RWPE1 (cell line): Measurements from ENCODE around the gene PROK2.
A peak's percentile ranks its signal among the peaks of the same experiment; 100 is the strongest.

Source experiments
- CTCF ChIA-PET: fragments of 350-600 bp; sonication (Branson Sonifier 250); formaldehyde crosslinking; extraction: SDS; loops from one replicate; lab custom pipeline; 2021; lab: Yijun Ruan, JAX
- POLR2A ChIA-PET: fragments of 400-600 bp; formaldehyde crosslinking; extraction: SDS; loops from one replicate; lab custom pipeline; 2020; ENCODE audit warnings: antibody characterized with exemption; ENCODE audit not compliant: low non-redundant PET; lab: Yijun Ruan, JAX
- DNase-seq: peaks from one replicate; pipeline ENCODE4 v3.0.0; 2012; ENCODE audit warnings: low spot score
- H3K27ac ChIP-seq: fragments of 450-650 bp; 2 replicates; pipeline ENCODE4 v1.5.1; 2017
- CTCF ChIP-seq: fragments of 450-650 bp; conservative IDR thresholded peaks from 2 replicates; pipeline ENCODE4 v1.5.1; 2017; ENCODE audit warnings: low read depth, mild to moderate bottlenecking

Gene PROK2

DNA sequence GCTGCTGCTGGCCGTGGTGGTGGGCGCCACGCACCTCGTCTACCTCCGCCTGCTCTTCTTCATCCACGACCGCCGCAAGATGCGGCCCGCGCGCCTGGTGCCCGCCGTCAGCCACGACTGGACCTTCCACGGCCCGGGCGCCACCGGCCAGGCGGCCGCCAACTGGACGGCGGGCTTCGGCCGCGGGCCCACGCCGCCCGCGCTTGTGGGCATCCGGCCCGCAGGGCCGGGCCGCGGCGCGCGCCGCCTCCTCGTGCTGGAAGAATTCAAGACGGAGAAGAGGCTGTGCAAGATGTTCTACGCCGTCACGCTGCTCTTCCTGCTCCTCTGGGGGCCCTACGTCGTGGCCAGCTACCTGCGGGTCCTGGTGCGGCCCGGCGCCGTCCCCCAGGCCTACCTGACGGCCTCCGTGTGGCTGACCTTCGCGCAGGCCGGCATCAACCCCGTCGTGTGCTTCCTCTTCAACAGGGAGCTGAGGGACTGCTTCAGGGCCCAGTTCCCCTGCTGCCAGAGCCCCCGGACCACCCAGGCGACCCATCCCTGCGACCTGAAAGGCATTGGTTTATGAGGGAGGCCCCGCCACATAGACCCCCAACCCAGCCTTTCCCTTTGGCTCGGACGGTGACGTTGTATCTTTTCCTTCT, 30.2 kb downstream of the PROK2 start:
- ChIA-PET POLR2A (no interaction called here), CTCF (no interaction called here)
- no peak for TF ChIP-seq CTCF
- DNase-seq: no peak
- H3K27ac ChIP-seq: no peak overlapping the region

GRCh38 chr3:71753701-71754609, 31.0 kb downstream of the PROK2 start, which contains the start of gene GPR27:
TSS of gene GPR27 (plus strand) at chr3:71753855. CDS start at chr3:71754050, 195 bp downstream.
- TF ChIP-seq CTCF: no peak
- no peak within 1 kb of the TSS for H3K27ac ChIP-seq
- DNase-seq: peak; percentile 10
- CTCF ChIA-PET: no interaction called here
- POLR2A ChIA-PET: no interaction called here

DNA sequence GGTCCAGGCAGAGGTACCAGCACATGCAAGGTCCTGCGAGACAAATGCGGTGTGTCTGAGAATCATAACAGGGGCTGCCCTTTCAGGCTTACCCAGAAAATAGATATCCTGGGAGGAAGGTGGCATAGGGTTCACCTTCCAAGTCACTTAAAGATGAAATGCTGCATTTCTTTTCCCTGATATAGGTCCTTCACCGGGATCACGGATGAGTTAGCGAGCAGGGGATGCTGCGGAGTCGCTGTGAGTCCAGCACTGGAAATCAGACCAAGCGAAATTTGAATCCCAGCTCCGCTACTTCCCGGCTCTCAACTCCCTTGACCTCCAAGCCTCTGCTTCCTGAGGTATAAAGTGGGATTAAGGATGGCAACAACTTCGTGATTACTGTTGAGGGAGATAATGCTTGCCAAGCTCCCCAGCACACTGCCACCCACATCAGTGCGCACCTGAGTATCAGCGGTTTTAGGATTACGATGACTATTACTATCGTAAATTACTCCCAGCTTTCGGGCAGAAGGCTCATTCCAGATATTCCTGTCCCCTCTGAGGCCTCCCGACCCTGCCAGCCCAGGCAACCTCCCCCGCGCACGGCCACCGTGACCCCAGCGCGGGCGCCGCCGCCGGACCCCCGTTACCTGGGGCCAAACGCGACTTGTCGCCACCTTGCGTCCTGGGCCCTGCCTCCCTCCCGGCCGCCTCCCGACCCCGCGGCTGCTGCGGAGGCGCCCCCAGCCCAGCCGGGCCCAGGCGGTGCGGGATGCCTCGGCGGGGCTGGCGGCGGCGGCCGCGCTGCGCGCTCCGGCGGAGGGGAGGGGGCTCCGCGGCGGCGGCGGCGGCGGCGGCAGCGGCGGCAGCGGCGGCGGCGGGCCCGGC, 31.9 kb downstream of the PROK2 start:
- no peak for DNase-seq
- ChIA-PET POLR2A (no interaction called here), CTCF (no interaction called here)
- H3K27ac ChIP-seq: no peak overlapping the region
- no peak for TF ChIP-seq CTCF

- no peak for TF ChIP-seq CTCF
- no peak overlapping the region for H3K27ac ChIP-seq
- CTCF ChIA-PET: no interaction called here
- no peak for DNase-seq
- POLR2A ChIA-PET: no interaction called here
Measured at GRCh38 chr3:71751602-71752001, 33.3 kb downstream of the PROK2 start.

- POLR2A ChIA-PET: no interaction called here
- CTCF ChIA-PET: interaction anchor here (0.6 kb wide), 1 partner anchor 1783 kb away, joined by 3 read pairs; no protein-coding TSS in a partner anchor
Measured at GRCh38 chr3:71744738-71745137, 40.2 kb downstream of the PROK2 start.

More at GRCh38 chr3:71744738-71745137, 40.2 kb downstream of the PROK2 start:
- TF ChIP-seq CTCF: no peak
- no peak for DNase-seq
- H3K27ac ChIP-seq: no peak overlapping the region
